ENCODE data around the gene HMGB1.

- no peak for TF ChIP-seq EZH2 (IDR thresholded peaks at IDR 0.05; ENCODE audit: borderline replicate concordance, insufficient read depth, low read depth, low read length, poor library complexity, severe bottlenecking)
- TF ChIP-seq CTCF (IDR thresholded peaks at IDR 0.05): no peak
Observed at GRCh38 chr13:30418717-30419459, 46.8 kb downstream of the HMGB1 start.
